ENCODE data around the gene HSP90AB1.

Gene HSP90AB1

GRCh38 chr6:44255871-44256774, 9.2 kb downstream of the HSP90AB1 start:
- no peak for TF ChIP-seq CTCF (IDR thresholded peaks at IDR 0.05; ENCODE audit: low read depth, low read length)
- Histone ChIP-seq H3K27me3 (no peaks in the 10 kb centered on the region), H3K4me1 (no peaks in the 10 kb centered on the region; the same call in 1 of the 2 replicates), H3K9me3 (no peaks in the 10 kb centered on the region), H3K36me3 (peaks cover 59% of the 10 kb centered on the region), H3K4me3 (ENCODE audit: low read depth, low read length) (peak overlapping the region; percentile 83)
- DNase-seq = no peak

GRCh38 chr6:44256775-44257024, 9.8 kb downstream of the HSP90AB1 start:
- no peaks in the 10 kb centered on the region for H3K27me3 ChIP-seq
- H3K4me3 ChIP-seq (ENCODE audit: low read depth, low read length) = peak overlapping the region; percentile 83
- TF ChIP-seq CTCF (IDR thresholded peaks at IDR 0.05; ENCODE audit: low read depth, low read length) = no peak
- H3K36me3 ChIP-seq = peaks cover 53% of the 10 kb centered on the region
- DNase-seq = no peak
- H3K9me3 ChIP-seq = no peaks in the 10 kb centered on the region
- H3K4me1 ChIP-seq = no peaks in the 10 kb centered on the region; the same call in 1 of the 2 replicates

GRCh38 chr6:44257025-44257752, 10.3 kb downstream of the HSP90AB1 start, which contains the start of gene SLC35B2:
Gene SLC35B2, minus strand, starts transcription at chr6:44257528. Its CDS starts 118 bp downstream, at chr6:44257410.
- Histone ChIP-seq H3K27me3 (no peaks in the 10 kb centered on the region), H3K4me1 (no peaks in the 10 kb centered on the region; the same call in 1 of the 2 replicates), H3K4me3 (ENCODE audit: low read depth, low read length) (peak within 1 kb of the TSS; percentile 83), H3K36me3 (peaks cover 48% of the 10 kb centered on the region), H3K9me3 (no peaks in the 10 kb centered on the region)
- peak; percentile 34 for TF ChIP-seq CTCF (IDR thresholded peaks at IDR 0.05; ENCODE audit: low read depth, low read length)
- DNase-seq = peak; percentile 78

GRCh38 chr6:44257753-44258324, 10.9 kb downstream of the HSP90AB1 start:
- H3K4me3 ChIP-seq (ENCODE audit: low read depth, low read length) = peak overlapping the region; percentile 83
- no peaks in the 10 kb centered on the region; the same call in 1 of the 2 replicates for H3K4me1 ChIP-seq
- no peak; the same call in 1 of the 2 replicates for TF ChIP-seq CTCF (IDR thresholded peaks at IDR 0.05; ENCODE audit: low read depth, low read length)
- no peak for DNase-seq
- H3K36me3 ChIP-seq = peaks cover 41% of the 10 kb centered on the region
- H3K27me3 ChIP-seq = no peaks in the 10 kb centered on the region
- H3K9me3 ChIP-seq = no peaks in the 10 kb centered on the region

- no peak for DNase-seq
- Histone ChIP-seq H3K36me3 (peaks cover 36% of the 10 kb centered on the region), H3K9me3 (no peaks in the 10 kb centered on the region), H3K4me1 (no peaks in the 10 kb centered on the region; the same call in 1 of the 2 replicates), H3K27me3 (no peaks in the 10 kb centered on the region), H3K4me3 (ENCODE audit: low read depth, low read length) (no peak overlapping the region)
- TF ChIP-seq CTCF (IDR thresholded peaks at IDR 0.05; ENCODE audit: low read depth, low read length) = no peak
Measured at GRCh38 chr6:44258325-44258863, 11.5 kb downstream of the HSP90AB1 start.
